Neuronal stem cell (in vitro differentiated cells): ENCODE data around the gene ZNF92.

Source experiments
- DNase-seq: peaks from one replicate; pipeline ENCODE4 v3.0.0-alpha.2; 2013; ENCODE audit warnings: low spot score
- H2AFZ ChIP-seq: one replicate; pipeline ENCODE4 v1.6.1; 2013; ENCODE audit warnings: mild to moderate bottlenecking, low read length, inconsistent platforms
- H2AK5ac ChIP-seq: 2 replicates; pipeline ENCODE4 v1.6.1; 2013; ENCODE audit warnings: low read depth, mild to moderate bottlenecking, inconsistent platforms, low read length, moderate library complexity, mixed read lengths
- H2BK120ac ChIP-seq: 2 replicates; pipeline ENCODE4 v1.6.1; 2013; ENCODE audit warnings: low read depth, mild to moderate bottlenecking, inconsistent platforms, low read length, moderate library complexity, mixed read lengths
- H2BK12ac ChIP-seq: one replicate; pipeline ENCODE4 v1.6.1; 2013; ENCODE audit warnings: low read length, inconsistent platforms
- H2BK15ac ChIP-seq: 2 replicates; pipeline ENCODE4 v1.6.1; 2013; ENCODE audit warnings: mild to moderate bottlenecking, low read length, inconsistent platforms, mixed read lengths
- H2BK5ac ChIP-seq: one replicate; pipeline ENCODE4 v1.6.1; 2013; ENCODE audit warnings: inconsistent platforms, mild to moderate bottlenecking, low read length, moderate library complexity
- H3K14ac ChIP-seq: one replicate; pipeline ENCODE4 v1.6.1; 2013; ENCODE audit warnings: low read length, inconsistent platforms
- H3K18ac ChIP-seq: 2 replicates; pipeline ENCODE4 v1.6.1; 2013; ENCODE audit warnings: low read length, inconsistent platforms
- H3K23ac ChIP-seq: 2 replicates; pipeline ENCODE4 v1.6.1; 2013; ENCODE audit warnings: low read depth, mild to moderate bottlenecking, mixed read lengths, low read length, inconsistent platforms; ENCODE audit not compliant: poor library complexity
- H3K27ac ChIP-seq: replicated peaks from 3 replicates; pipeline ENCODE4 v1.5.1; 2013; ENCODE audit warnings: low read length, inconsistent platforms
- H3K27me3 ChIP-seq, 3 experiments: 2 replicates each; pipeline ENCODE4 v1.6.1; 2013; ENCODE audit warnings: low read length in 3 of 3, mild to moderate bottlenecking in 2 of 3, inconsistent platforms in 1 of 3, low read depth in 1 of 3, mixed read lengths in 1 of 3, moderate library complexity in 1 of 3; ENCODE audit not compliant: control insufficient read depth in 3 of 3, insufficient read depth in 3 of 3
- H3K36me3 ChIP-seq, 2 donors: replicated peaks in 1 of 2; 2 replicates each; pipeline ENCODE4 v1.6.1; 2013; ENCODE audit warnings: low read length in 2 of 2; ENCODE audit not compliant: control insufficient read depth in 2 of 2, insufficient read depth in 2 of 2
- H3K4ac ChIP-seq: 2 replicates; pipeline ENCODE4 v1.6.1; 2013; ENCODE audit warnings: inconsistent platforms, mild to moderate bottlenecking, low read length, moderate library complexity
- H3K4me1 ChIP-seq, 2 donors: 1 replicate in 1 of 2; 2 replicates in 1 of 2; pipeline ENCODE4 v1.6.1; 2013; ENCODE audit warnings: low read length in 2 of 2, low read depth in 1 of 2; ENCODE audit not compliant: control insufficient read depth in 2 of 2, insufficient read depth in 1 of 2
- H3K4me2 ChIP-seq: one replicate; pipeline ENCODE4 v1.6.1; 2013; ENCODE audit warnings: mild to moderate bottlenecking, low read length, inconsistent platforms; ENCODE audit not compliant: insufficient read depth, poor library complexity, severe bottlenecking
- H3K4me3 ChIP-seq, 2 donors: 2 replicates each; pipeline ENCODE4 v1.5.1; 2013; ENCODE audit warnings: low read length in 2 of 2, mild to moderate bottlenecking in 2 of 2, inconsistent platforms in 1 of 2, moderate library complexity in 1 of 2
- H3K79me1 ChIP-seq: one replicate; pipeline ENCODE4 v1.6.1; 2013; ENCODE audit warnings: low read depth, mild to moderate bottlenecking, inconsistent platforms, low read length, moderate library complexity
- H3K9ac ChIP-seq: one replicate; pipeline ENCODE4 v1.6.1; 2013; ENCODE audit warnings: mild to moderate bottlenecking, low read depth, low read length, inconsistent platforms; ENCODE audit not compliant: poor library complexity
- H3K9me3 ChIP-seq, 2 donors: replicated peaks in 1 of 2; 2 replicates each; pipeline versions ENCODE3 to v1.6.1; 2013; ENCODE audit warnings: low read length in 2 of 2, mild to moderate bottlenecking in 2 of 2, inconsistent platforms in 1 of 2, low read depth in 1 of 2, mixed read lengths in 1 of 2, moderate library complexity in 1 of 2; ENCODE audit not compliant: control insufficient read depth in 2 of 2, insufficient read depth in 1 of 2
- H4K8ac ChIP-seq: one replicate; pipeline ENCODE4 v1.6.1; 2013; ENCODE audit warnings: low read depth, mild to moderate bottlenecking, inconsistent platforms, low read length, moderate library complexity
- H4K91ac ChIP-seq: one replicate; pipeline ENCODE4 v1.6.1; 2013; ENCODE audit warnings: low read length, low read depth, mild to moderate bottlenecking, inconsistent platforms; ENCODE audit not compliant: poor library complexity
- WGBS, 2 donors: extraction: QIAGEN DNeasy Blood & Tissue Kit; methylation state at CpG; one replicate each; pipeline ENCODE4 v1.1.7; 2013; ENCODE audit warnings: missing lambda C conversion rate in 2 of 2, mixed read lengths in 1 of 2; ENCODE audit not compliant: insufficient read length in 2 of 2, insufficient replicate concordance in 1 of 2; ENCODE audit errors: extremely low coverage in 2 of 2; 5-methylcytosine and 5-hydroxymethylcytosine counted together

Gene ZNF92

DNA sequence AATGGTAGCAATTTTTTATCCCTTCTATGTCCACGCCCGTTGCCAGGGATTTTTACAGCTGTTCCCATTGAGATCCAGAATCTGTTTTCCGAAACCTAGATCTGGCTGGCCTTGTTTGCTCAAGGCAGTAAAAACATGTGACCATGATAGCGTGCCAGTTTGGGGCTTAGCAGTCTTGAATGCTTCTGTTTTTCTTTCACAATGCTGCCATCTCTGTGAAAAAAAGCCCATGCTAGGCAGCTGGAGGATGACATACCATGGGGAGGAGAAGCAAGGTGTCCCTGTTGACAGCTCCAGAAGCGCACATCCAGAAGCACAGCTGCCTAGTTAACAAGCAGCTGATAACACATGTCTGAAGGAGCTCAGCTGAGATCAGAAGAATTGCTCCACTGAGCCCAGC lies 2.2 kb upstream of the ZNF92 start:
- Histone ChIP-seq H3K14ac (no peak overlapping the region), H4K91ac (no peak overlapping the region), H3K4ac (no peak overlapping the region), H3K18ac (no peak overlapping the region), H2BK12ac (no peak overlapping the region), H3K36me3 (peaks cover 0 to 14% of the 10 kb centered on the region in 2 donors), H3K4me1 (peaks cover 0 to 2% of the 10 kb centered on the region in 2 donors), H2AFZ (no peak overlapping the region), H4K8ac (no peak overlapping the region), H3K9ac (no peak overlapping the region), H3K27me3 (no peaks in the 10 kb centered on the region), H3K79me1 (peaks cover 3% of the 10 kb centered on the region), H3K4me2 (no peak overlapping the region), H2BK120ac (no peak overlapping the region), H2BK5ac (no peak overlapping the region), H2AK5ac (no peak overlapping the region), H3K27ac (no peak overlapping the region), H3K9me3 (peaks cover 0 to 10% of the 10 kb centered on the region in 2 donors), H2BK15ac (no peak overlapping the region), H3K4me3 (no peak overlapping the region), H3K23ac (no peak overlapping the region)
- no CpG with 5 or more reads among the region's 5 CpGs for WGBS, 2 donors
- no peak for DNase-seq

DNA sequence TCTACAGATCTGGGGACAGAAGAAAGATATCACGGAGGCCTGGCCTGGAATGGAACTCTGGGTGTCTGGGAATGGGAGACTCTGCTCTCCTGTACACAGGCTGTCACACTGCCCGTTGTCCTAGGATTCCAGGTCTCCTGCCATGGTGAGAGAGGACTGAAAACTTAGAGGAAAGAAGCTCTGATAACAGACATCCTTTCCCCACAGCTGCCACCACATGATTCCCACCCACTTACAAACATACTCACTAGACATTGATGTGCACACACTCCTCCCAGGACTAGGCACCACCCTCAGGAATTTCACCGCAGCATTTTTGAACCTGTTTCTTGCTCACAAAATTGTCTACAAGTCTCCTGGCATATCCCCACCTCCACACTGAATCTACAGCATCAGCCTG lies 5.7 kb downstream of the ZNF92 start:
- Histone ChIP-seq H2AFZ (no peak overlapping the region), H3K36me3 (peaks cover 6 to 82% of the 10 kb centered on the region in 2 donors), H3K18ac (no peak overlapping the region), H3K27ac (no peak overlapping the region), H3K4ac (no peak overlapping the region), H3K9me3 (peaks cover 0 to 39% of the 10 kb centered on the region in 2 donors), H4K91ac (no peak overlapping the region), H3K9ac (no peak overlapping the region), H2BK12ac (no peak overlapping the region), H3K79me1 (peaks cover 5% of the 10 kb centered on the region), H3K14ac (no peak overlapping the region), H3K4me1 (peaks cover 0 to 6% of the 10 kb centered on the region in 2 donors), H2BK120ac (no peak overlapping the region), H2BK5ac (no peak overlapping the region), H2AK5ac (no peak overlapping the region), H3K23ac (no peak overlapping the region), H3K27me3 (no peaks in the 10 kb centered on the region), H3K4me2 (no peak overlapping the region), H2BK15ac (no peak overlapping the region), H4K8ac (no peak overlapping the region), H3K4me3 (no peak overlapping the region)
- DNase-seq, result no peak
- WGBS, 2 donors, result no CpG with 5 or more reads among the region's 3 CpGs

DNA sequence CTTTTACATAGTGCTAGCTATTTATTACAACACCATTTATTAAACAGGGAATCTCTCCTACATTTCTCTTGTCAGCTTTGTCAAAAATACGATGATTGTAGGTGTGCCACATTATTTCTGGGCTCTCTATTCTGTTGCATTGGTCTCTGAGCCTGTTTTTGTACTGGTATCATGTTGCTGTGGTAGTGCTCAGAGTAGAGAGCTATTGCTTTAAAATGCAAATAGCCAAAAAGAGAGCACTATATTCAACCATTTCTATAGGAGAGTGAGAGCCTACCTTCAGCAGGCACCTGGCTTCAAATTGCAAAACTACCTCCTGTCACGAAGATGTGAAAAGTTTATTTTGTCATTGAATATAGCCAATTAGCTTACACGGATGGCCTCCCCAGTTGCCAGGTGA lies 8.1 kb downstream of the ZNF92 start:
- peaks cover 2% of the 10 kb centered on the region for H3K79me1 ChIP-seq
- no peak overlapping the region for H4K91ac ChIP-seq
- H2BK120ac ChIP-seq, result no peak overlapping the region
- H3K36me3 ChIP-seq, result peaks cover 6 to 80% of the 10 kb centered on the region in 2 donors
- H3K18ac ChIP-seq, result no peak overlapping the region
- no peak overlapping the region for H2BK15ac ChIP-seq
- no peak overlapping the region for H3K4me2 ChIP-seq
- H3K9ac ChIP-seq, result no peak overlapping the region
- H3K4ac ChIP-seq, result no peak overlapping the region
- H2AFZ ChIP-seq, result no peak overlapping the region
- DNase-seq, result no peak
- no peak overlapping the region for H3K23ac ChIP-seq
- H3K14ac ChIP-seq, result no peak overlapping the region
- no peak overlapping the region for H3K27ac ChIP-seq
- peaks cover 0 to 4% of the 10 kb centered on the region in 2 donors for H3K4me1 ChIP-seq
- H2BK12ac ChIP-seq, result no peak overlapping the region
- H4K8ac ChIP-seq, result no peak overlapping the region
- no peak overlapping the region for H2AK5ac ChIP-seq
- no peak overlapping the region for H3K4me3 ChIP-seq
- H3K9me3 ChIP-seq, result peaks cover 0 to 33% of the 10 kb centered on the region in 2 donors
- H3K27me3 ChIP-seq, result no peaks in the 10 kb centered on the region
- H2BK5ac ChIP-seq, result no peak overlapping the region
- WGBS, 2 donors, result no CpG with 5 or more reads among the region's 3 CpGs

DNA sequence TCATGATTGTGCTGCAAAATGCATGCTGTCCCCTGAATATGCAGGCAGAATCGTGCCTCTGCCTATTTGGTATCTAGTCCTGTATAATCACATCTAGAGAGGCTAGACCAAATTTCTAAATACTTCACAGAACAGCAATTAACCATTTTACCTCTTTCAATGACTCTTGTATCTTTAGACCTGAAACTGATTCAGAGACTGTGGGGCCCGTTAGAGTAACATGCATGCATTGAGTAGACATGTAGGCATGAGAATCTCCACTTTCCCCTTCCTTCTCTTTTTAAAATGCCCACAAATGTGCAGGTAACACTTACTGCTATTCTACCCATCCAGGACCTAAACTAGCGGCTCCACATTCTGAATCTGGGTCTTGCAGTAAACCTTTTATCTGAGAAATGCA lies 8.8 kb downstream of the ZNF92 start:
- Histone ChIP-seq H3K27ac (no peak overlapping the region), H3K4ac (no peak overlapping the region), H3K9ac (no peak overlapping the region), H3K4me2 (no peak overlapping the region), H3K18ac (no peak overlapping the region), H2BK120ac (no peak overlapping the region), H3K36me3 (peaks cover 4 to 78% of the 10 kb centered on the region in 2 donors), H3K4me3 (no peak overlapping the region), H3K23ac (no peak overlapping the region), H4K8ac (no peak overlapping the region), H4K91ac (no peak overlapping the region), H2AFZ (no peak overlapping the region), H3K27me3 (no peaks in the 10 kb centered on the region), H2BK12ac (no peak overlapping the region), H3K79me1 (peaks cover 2% of the 10 kb centered on the region), H3K9me3 (peaks cover 0 to 28% of the 10 kb centered on the region in 2 donors), H3K14ac (no peak overlapping the region), H3K4me1 (peaks cover 0 to 4% of the 10 kb centered on the region in 2 donors), H2AK5ac (no peak overlapping the region), H2BK5ac (no peak overlapping the region), H2BK15ac (no peak overlapping the region)
- no CpG with 5 or more reads among the region's 3 CpGs for WGBS, 2 donors
- no peak for DNase-seq
